OCI-LY7 (cell line): ENCODE measurements around the gene NPC1.

Experiments
- EZH2phosphoT487 ChIP-seq: fragments of 200-600 bp; sonication (generic); IDR thresholded peaks from 2 replicates; pipeline ENCODE4 v1.6.1; 2018; ENCODE audit warnings: low read depth, borderline replicate concordance, mild to moderate bottlenecking, mixed run types, antibody characterized with exemption, low read length, moderate library complexity, mixed read lengths
- TF ChIP-seq, protein P1 (sequence below): fragments of 200-600 bp; sonication (generic); conservative IDR thresholded peaks from 2 replicates; pipeline ENCODE4 v1.5.1; 2014; ENCODE audit warnings: mild to moderate bottlenecking, antibody characterized with exemption, low read length, moderate library complexity, mixed read lengths

DNA sequence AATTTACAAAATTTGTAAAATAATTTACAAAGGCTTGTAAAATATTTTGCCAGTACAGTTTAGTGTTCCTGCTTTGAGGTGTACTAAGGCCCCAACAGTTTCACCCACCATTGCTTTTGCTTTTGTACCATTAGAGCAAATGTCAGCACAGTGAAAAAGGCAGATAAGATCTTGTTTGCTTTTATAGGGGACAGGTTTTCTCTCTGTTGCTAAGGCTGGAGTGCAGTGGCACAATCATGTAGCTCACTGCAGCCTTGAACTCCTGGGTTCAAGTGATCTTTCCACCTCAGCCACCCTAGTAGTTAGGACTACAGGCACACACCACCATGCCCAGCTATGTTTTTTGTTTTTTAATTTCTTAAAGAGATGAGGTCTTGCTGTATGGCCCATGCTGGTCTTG lies 19.6 kb upstream of the NPC1 start:
- TF ChIP-seq, protein P1, sequence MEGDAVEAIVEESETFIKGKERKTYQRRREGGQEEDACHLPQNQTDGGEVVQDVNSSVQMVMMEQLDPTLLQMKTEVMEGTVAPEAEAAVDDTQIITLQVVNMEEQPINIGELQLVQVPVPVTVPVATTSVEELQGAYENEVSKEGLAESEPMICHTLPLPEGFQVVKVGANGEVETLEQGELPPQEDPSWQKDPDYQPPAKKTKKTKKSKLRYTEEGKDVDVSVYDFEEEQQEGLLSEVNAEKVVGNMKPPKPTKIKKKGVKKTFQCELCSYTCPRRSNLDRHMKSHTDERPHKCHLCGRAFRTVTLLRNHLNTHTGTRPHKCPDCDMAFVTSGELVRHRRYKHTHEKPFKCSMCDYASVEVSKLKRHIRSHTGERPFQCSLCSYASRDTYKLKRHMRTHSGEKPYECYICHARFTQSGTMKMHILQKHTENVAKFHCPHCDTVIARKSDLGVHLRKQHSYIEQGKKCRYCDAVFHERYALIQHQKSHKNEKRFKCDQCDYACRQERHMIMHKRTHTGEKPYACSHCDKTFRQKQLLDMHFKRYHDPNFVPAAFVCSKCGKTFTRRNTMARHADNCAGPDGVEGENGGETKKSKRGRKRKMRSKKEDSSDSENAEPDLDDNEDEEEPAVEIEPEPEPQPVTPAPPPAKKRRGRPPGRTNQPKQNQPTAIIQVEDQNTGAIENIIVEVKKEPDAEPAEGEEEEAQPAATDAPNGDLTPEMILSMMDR: no peak
- TF ChIP-seq EZH2phosphoT487: no peak
